Measurements from ENCODE around the gene PMPCB.

The PMPCB gene

GRCh38 chr7:103316380-103316941 lies 19.2 kb downstream of the PMPCB start:
- no peak for DNase-seq (ENCODE audit: low read depth)
- no peak overlapping the region for H3K4me3 ChIP-seq (ENCODE audit: low read length)
- TF ChIP-seq CTCF (conservative IDR thresholded peaks at IDR 0.05; ENCODE audit: low read depth, low read length): no peak

- DNase-seq (ENCODE audit: low read depth): no peak
- no peak overlapping the region for H3K4me3 ChIP-seq (ENCODE audit: low read length)
- TF ChIP-seq CTCF (conservative IDR thresholded peaks at IDR 0.05; ENCODE audit: low read depth, low read length): no peak
These were observed 19.8 kb downstream of the PMPCB start for GRCh38 chr7:103317009-103317408.

GRCh38 chr7:103325744-103326143 lies 28.5 kb downstream of the PMPCB start:
- no peak for DNase-seq (ENCODE audit: low read depth)
- H3K4me3 ChIP-seq (ENCODE audit: low read length): no peak overlapping the region
- TF ChIP-seq CTCF (conservative IDR thresholded peaks at IDR 0.05; ENCODE audit: low read depth, low read length): no peak

GRCh38 chr7:103336761-103337160 lies 39.5 kb downstream of the PMPCB start:
- no peak overlapping the region for H3K4me3 ChIP-seq (ENCODE audit: low read length)
- no peak for DNase-seq (ENCODE audit: low read depth)
- TF ChIP-seq CTCF (conservative IDR thresholded peaks at IDR 0.05; ENCODE audit: low read depth, low read length): no peak

- TF ChIP-seq CTCF (conservative IDR thresholded peaks at IDR 0.05; ENCODE audit: low read depth, low read length): no peak
- no peak for DNase-seq (ENCODE audit: low read depth)
These were observed 41.6 kb downstream of the PMPCB start for GRCh38 chr7:103338864-103339263.

GRCh38 chr7:103341466-103341865 lies 44.2 kb downstream of the PMPCB start:
- TF ChIP-seq CTCF (conservative IDR thresholded peaks at IDR 0.05; ENCODE audit: low read depth, low read length): no peak
- H3K4me3 ChIP-seq (ENCODE audit: low read length): no peak overlapping the region
- DNase-seq (ENCODE audit: low read depth): no peak

More at GRCh38 chr7:103338864-103339263, 41.6 kb downstream of the PMPCB start:
- H3K4me3 ChIP-seq (ENCODE audit: low read length): no peak overlapping the region

- no peak for DNase-seq (ENCODE audit: low read depth)
- TF ChIP-seq CTCF (conservative IDR thresholded peaks at IDR 0.05; ENCODE audit: low read depth, low read length): no peak
- H3K4me3 ChIP-seq (ENCODE audit: low read length): peak overlapping the region; percentile 95
These were observed 46.1 kb downstream of the PMPCB start for GRCh38 chr7:103343332-103343731.

Data from retinal pigment epithelial cell (primary cell).